IPS-18a (cell line): ENCODE data around the gene LRRC27.
"Not testable (repeated sequence)": the region's sequence is repeated elsewhere in the genome, so short reads cannot be mapped to it uniquely, and the experiment has no call there.

Experiments
- H3K27ac ChIP-seq: one replicate; pipeline ENCODE4 v1.5.1; 2013; ENCODE audit warnings: low read length
- H3K27me3 ChIP-seq: one replicate; pipeline ENCODE4 v1.6.1; 2013; ENCODE audit warnings: mild to moderate bottlenecking, low read length; ENCODE audit not compliant: control insufficient read depth, insufficient read depth
- H3K36me3 ChIP-seq: one replicate; pipeline ENCODE4 v1.6.1; 2013; ENCODE audit warnings: low read depth, low read length; ENCODE audit not compliant: control insufficient read depth
- H3K4me1 ChIP-seq: one replicate; pipeline ENCODE4 v1.6.1; 2013; ENCODE audit warnings: low read depth, low read length; ENCODE audit not compliant: control insufficient read depth
- H3K4me3 ChIP-seq: one replicate; pipeline ENCODE4 v1.5.1; 2013; ENCODE audit warnings: low read length
- H3K9ac ChIP-seq: one replicate; pipeline ENCODE4 v1.6.1; 2013; ENCODE audit warnings: mild to moderate bottlenecking, low read length, moderate library complexity
- H3K9me3 ChIP-seq: one replicate; pipeline ENCODE4 v1.6.1; 2013; ENCODE audit warnings: low read depth, low read length; ENCODE audit not compliant: control insufficient read depth

LRRC27 gene

DNA sequence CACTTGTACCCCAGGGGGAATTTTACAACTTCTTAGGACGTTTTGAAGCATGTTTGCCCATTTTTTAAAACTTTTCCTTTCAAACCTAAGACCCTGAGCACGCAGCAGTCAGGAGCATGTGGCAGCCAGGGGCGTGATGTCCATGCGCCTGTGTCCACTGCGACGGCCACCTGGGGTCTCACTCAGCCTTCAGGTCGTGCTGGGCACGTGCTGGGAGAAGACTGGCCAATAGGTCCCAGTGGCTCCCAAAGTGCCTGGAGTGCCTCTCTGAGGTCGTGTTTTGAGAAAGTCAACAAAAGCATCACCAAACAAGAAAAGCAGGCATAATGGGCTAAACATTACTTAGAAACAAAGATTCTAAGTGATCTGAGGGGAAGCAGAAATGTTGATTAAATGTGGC lies 14.8 kb downstream of the LRRC27 start:
- H3K36me3 ChIP-seq, result no peaks in the 10 kb centered on the region
- no peaks in the 10 kb centered on the region for H3K4me1 ChIP-seq
- no peak overlapping the region for H3K9ac ChIP-seq
- H3K4me3 ChIP-seq, result no peak overlapping the region
- no peaks in the 10 kb centered on the region for H3K27me3 ChIP-seq
- H3K9me3 ChIP-seq, result no peaks in the 10 kb centered on the region
- no peak overlapping the region for H3K27ac ChIP-seq

DNA sequence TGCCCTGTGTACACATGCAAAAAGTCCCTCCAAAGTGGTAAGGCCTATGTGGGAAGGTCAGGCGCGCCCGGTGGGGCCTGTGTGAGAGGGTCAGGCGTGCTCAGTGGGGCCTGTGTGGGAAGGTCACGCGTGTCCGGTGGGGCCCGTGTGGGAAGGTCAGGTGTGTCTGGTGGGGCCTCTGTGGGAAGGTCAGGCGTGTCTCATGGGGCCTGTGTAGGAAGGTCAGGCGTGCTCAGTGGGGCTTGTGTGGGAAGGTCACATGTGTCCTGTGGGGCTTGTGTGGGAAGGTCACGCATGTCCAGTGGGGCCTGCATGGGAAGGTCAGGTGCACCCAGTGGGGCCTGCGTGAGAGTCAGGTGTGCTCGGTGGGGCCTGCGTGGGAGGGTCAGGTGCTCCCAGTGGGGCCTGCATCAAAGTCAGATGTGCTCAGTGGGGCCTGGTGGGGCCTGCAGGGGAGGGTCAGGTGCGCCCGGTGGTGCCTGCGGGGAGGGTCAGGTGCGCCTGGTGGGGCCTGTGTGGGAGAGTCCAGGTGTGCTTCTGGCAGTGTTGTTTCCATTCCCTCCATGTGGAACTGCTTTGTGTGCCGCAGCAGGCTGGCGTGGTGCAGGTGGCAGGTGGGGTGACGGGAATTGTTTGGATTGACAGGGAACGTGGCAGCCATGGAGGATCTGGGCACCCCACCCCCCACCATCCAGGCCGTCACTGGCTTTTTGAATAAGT lies 15.4 kb downstream of the LRRC27 start:
- H3K4me1 ChIP-seq, result no peaks in the 10 kb centered on the region
- no peaks in the 10 kb centered on the region for H3K27me3 ChIP-seq
- no peaks in the 10 kb centered on the region for H3K36me3 ChIP-seq
- no peak overlapping the region for H3K4me3 ChIP-seq
- H3K9ac ChIP-seq, result no peak overlapping the region
- H3K9me3 ChIP-seq, result no peaks in the 10 kb centered on the region
- H3K27ac ChIP-seq, result no peak overlapping the region

DNA sequence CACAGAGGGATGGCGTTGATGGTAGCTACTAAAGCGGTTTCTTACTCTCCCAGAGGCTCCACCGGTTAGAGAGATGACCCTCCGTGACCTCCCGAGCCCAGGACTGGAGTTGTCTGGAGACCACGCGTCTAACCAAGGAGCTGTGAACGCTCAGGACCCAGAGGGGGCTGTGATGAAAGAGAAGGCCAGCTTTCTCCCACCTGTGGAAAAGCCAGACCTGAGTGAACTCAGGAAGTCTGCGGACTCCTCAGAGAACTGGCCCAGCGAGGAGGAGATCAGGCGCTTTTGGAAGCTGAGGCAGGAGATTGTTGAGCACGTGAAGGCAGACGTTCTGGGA lies 15.9 kb downstream of the LRRC27 start:
- H3K36me3 ChIP-seq, result no peaks in the 10 kb centered on the region
- H3K9ac ChIP-seq, result no peak overlapping the region
- no peaks in the 10 kb centered on the region for H3K9me3 ChIP-seq
- no peaks in the 10 kb centered on the region for H3K4me1 ChIP-seq
- no peak overlapping the region for H3K27ac ChIP-seq
- no peaks in the 10 kb centered on the region for H3K27me3 ChIP-seq
- H3K4me3 ChIP-seq, result no peak overlapping the region

DNA sequence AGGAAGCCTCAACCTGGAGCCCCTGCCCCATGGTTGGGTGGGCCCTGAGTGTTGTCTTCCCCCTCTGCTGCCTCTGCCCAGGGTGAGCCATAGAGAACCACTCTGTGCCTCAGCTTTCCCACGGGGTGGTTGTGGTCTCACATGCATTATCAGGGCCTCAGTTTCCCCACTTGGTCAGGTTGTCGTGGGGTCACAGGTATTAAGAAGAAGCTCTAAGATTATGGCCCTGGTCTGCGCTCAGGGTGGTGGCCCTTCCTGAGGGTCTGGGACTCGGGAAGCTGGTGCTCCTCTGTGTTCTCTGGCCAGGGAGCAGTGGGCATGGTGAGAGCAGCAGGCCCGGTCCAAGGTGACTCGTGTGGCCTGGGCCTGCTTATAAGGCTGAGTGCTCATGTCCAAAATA lies 17.8 kb downstream of the LRRC27 start:
- H3K27ac ChIP-seq, result no peak overlapping the region
- H3K4me3 ChIP-seq, result no peak overlapping the region
- H3K9ac ChIP-seq, result no peak overlapping the region
- H3K36me3 ChIP-seq, result no peaks in the 10 kb centered on the region
- H3K27me3 ChIP-seq, result no peaks in the 10 kb centered on the region
- no peaks in the 10 kb centered on the region for H3K9me3 ChIP-seq
- H3K4me1 ChIP-seq, result no peaks in the 10 kb centered on the region

DNA sequence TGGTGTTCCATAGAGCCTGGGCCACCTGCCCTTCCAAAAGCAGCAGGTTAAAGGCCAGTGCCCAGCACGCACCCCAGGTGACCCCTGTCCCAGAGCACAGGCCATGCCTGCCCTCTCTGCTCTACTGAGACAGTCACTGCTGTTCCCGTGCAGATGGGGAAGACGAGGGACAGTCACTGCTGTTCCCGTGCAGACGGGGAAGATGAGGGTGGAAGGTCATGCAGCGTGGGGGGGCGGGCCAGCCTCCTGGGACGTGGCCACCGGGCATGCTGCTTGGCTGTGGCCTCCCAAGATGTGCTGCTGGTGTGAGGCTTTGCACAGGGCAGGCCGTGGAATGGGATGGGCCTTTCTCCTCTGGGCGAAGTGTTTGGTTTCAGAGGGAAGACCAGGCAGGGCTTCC lies 18.4 kb downstream of the LRRC27 start:
- H3K9ac ChIP-seq, result no peak overlapping the region
- no peak overlapping the region for H3K4me3 ChIP-seq
- no peaks in the 10 kb centered on the region for H3K9me3 ChIP-seq
- no peaks in the 10 kb centered on the region for H3K4me1 ChIP-seq
- no peaks in the 10 kb centered on the region for H3K36me3 ChIP-seq
- H3K27ac ChIP-seq, result no peak overlapping the region
- no peaks in the 10 kb centered on the region for H3K27me3 ChIP-seq

DNA sequence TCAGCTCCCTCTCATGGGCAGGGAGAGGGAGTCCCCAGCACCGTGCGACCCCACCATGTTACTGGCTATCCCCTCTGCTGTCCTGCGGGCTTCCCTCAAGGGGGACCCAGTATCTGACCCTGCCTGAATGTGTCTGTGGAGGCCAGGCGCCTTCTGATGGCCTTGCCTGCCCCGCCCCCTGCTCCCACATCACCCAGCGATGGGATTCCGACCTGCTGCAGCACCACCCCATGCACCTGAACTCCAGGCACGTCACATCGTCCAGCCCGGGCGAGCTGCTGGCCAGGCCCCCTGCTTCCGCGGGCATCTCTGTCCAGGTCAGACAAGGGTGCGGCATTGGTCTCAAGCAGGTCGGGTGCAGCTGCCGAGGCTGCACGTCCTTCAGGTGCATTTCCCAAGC lies 19.0 kb downstream of the LRRC27 start:
- no peaks in the 10 kb centered on the region for H3K9me3 ChIP-seq
- H3K27ac ChIP-seq, result no peak overlapping the region
- H3K36me3 ChIP-seq, result no peaks in the 10 kb centered on the region
- H3K27me3 ChIP-seq, result no peaks in the 10 kb centered on the region
- no peak overlapping the region for H3K9ac ChIP-seq
- no peak overlapping the region for H3K4me3 ChIP-seq
- H3K4me1 ChIP-seq, result no peaks in the 10 kb centered on the region

DNA sequence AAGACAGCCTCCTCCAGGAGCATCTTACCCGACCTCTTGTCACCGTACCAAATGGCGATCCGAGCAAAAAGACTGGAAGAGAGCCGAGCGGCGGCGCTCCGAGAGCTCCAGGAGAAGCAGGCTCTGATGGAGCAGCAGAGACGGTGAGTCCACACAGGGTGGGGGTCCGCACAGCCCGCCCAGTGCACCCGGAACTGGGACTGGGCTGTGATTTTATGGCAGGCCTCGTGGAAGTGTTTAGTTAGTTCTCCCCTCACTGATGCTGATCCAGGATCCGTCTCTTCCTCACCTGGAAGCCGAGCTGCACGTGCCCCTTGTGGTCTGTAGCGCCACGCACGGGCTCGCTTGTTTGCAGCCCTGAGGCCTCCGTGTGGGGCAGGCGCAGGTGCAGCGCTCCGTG lies 19.6 kb downstream of the LRRC27 start:
- Histone ChIP-seq H3K36me3 (no peaks in the 10 kb centered on the region), H3K4me1 (no peaks in the 10 kb centered on the region), H3K27ac (no peak overlapping the region), H3K4me3 (no peak overlapping the region), H3K9ac (no peak overlapping the region), H3K27me3 (no peaks in the 10 kb centered on the region), H3K9me3 (no peaks in the 10 kb centered on the region)

DNA sequence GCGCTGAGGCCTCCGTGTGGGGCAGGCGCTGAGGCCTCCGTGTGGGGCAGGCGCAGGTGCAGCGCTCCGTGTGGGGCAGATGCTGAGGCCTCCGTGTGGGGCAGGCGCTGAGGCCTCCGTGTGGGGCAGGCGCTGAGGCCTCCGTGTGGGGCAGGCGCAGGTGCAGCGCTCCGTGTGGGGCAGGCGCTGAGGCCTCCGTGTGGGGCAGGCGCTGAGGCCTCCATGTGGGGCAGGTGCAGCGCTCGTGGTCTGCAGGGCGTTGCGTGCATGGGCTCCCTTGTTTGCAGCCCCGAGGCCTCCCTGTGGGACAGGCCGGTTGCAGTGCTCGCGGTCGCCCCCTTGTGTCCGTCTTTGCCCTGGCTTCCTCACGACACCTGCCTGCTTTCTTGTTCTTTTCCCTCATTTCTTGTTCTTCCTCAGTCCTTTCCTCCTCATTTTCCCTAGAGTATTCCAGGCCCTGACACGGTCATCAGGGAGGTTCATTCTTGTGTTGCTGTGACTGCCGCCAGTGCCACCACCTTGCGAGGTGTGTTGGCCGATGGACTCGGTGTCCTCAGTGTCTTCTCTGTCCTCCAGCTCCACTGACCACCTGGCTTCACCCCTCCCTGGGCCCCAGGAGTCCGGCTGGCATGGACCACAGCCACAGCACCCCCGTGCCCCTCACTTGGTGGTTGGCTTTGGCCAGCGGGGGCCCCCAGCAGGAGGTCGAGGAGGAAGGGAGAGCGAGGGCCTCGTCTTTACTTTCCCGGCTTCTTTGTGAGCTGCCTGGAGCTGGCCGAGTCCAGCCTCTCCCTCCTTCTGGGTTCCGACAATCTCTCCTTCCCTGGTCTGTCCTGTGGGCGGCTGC lies 20.7 kb downstream of the LRRC27 start:
- H3K27ac ChIP-seq, H3K27me3 ChIP-seq, H3K9me3 ChIP-seq, H3K4me1 ChIP-seq, H3K4me3 ChIP-seq, H3K36me3 ChIP-seq, H3K9ac ChIP-seq: not testable (repeated sequence)

DNA sequence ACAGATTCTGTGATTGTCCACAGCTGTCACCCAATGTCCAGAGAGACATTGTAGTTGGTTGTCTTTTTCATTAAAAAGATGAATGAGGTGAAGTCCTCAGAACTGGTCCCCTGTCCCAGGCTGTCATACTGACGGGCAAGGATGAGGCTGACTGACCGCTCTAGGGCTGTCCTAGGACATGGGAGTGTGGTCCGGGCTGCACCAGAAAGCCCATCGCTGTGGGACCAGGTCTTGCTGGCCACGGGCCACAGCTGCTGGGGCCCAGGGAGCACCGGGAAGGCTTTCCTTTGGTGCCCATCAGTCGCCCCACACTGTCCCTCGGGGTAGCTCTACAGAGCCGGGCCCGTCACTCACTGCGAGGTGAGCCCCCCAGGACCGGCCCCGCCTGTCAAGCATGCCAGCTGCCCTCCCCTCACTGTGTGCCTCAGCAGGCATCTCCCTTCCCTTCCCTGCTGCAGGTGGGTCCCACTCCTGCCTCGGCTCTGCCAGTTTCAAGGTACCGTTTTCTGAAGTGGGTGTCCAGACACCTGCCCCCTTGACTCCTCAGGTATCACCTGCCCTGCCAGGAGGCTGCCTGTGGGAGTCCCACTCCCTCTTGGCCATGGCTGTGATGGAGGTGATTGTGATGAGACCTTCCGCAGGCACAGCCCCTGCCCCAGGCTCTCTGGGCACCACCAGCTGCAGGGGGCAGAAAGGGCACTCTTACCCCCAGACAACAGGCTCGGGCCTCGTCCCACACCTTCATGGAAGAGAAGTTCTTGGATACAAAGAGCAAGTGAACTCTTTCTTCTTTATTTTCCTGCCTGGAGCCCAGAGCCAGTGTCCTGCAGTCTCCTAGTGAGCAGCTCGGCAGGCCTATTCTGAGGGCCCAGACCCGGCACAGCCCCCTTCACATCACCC lies 21.7 kb downstream of the LRRC27 start:
- H3K36me3 ChIP-seq, result no peaks in the 10 kb centered on the region
- H3K27me3 ChIP-seq, result no peaks in the 10 kb centered on the region
- H3K27ac ChIP-seq, result no peak overlapping the region
- H3K9me3 ChIP-seq, result no peaks in the 10 kb centered on the region
- no peak overlapping the region for H3K9ac ChIP-seq
- no peak overlapping the region for H3K4me3 ChIP-seq
- H3K4me1 ChIP-seq, result no peaks in the 10 kb centered on the region

DNA sequence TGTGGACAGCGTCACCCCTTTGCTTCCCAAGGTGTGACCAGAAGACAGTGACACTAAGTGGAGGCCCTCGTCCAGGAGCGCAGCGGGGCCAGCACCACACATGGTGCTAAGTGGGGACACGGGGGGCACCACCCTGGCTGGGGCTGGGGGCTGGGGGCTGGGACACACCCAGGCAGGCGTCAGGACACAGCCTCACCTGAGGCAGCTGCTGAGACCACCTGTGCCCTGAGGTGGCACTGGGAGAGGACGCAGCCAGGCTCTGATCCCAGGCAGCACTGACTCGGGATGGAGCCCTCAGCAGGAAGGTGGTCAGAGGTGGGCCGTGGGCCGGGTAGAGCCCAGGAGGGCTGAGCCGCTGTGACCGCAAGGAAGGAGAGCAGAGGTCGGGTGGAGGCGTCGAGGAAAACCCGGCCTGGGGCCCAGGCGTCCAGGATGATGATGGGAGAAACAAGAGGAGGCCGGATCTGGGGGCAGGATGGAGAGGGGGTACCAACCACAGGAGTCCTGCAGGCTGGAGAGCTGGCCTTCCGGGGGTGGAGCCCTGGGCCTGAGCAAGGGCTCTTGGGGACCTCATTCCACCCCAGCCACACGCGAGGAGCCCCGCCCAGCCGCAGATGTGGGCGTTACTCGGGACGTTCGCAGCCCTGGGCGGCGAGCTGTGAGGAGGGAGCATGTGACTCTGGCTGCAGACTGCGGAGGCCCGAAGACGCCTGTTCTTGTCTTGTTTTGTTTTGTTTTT lies 22.5 kb downstream of the LRRC27 start:
- Histone ChIP-seq H3K9me3 (no peaks in the 10 kb centered on the region), H3K27ac (no peak overlapping the region), H3K4me3 (no peak overlapping the region), H3K4me1 (no peaks in the 10 kb centered on the region), H3K9ac (no peak overlapping the region), H3K36me3 (no peaks in the 10 kb centered on the region), H3K27me3 (no peaks in the 10 kb centered on the region)

DNA sequence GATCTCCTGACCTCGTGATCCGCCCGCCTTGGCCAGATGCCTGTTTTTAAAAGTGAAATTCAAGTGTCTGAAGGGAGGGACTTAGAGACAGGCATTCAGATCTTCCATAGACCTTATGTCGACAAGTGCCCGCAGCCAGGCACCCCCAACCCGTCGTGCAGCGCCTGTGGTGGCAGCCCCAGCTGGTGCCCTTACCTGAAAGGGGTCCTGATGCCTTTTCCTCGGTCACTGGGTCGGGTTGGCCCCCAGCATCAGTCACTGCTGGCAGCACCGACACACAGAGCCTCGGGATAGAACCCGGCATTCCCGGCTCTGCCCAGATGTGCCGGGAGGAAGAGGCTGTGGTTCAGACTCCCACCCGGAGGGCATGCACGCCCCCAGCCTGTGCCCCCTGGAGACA lies 23.3 kb downstream of the LRRC27 start:
- no peaks in the 10 kb centered on the region for H3K4me1 ChIP-seq
- no peak overlapping the region for H3K4me3 ChIP-seq
- H3K9me3 ChIP-seq, result no peaks in the 10 kb centered on the region
- no peaks in the 10 kb centered on the region for H3K36me3 ChIP-seq
- no peak overlapping the region for H3K27ac ChIP-seq
- H3K27me3 ChIP-seq, result no peaks in the 10 kb centered on the region
- H3K9ac ChIP-seq, result no peak overlapping the region
